Measurements from ENCODE around the gene PDGFA. TPM values are rescaled to one million over a fixed set of nuclear protein-coding genes. Genes with fewer than 3 reads are reported as not detected.

The PDGFA gene
- total RNA-seq, 4 donors from 2014 or later: 3.6 to 6.6 (median 4.9) TPM

GRCh38 chr7:556291-556826 lies 36.7 kb upstream of the PDGFA start:
- no peak for TF ChIP-seq CTCF (IDR thresholded peaks at IDR 0.05; ENCODE audit: low read depth)

GRCh38 chr7:555551-556160 lies 36.0 kb upstream of the PDGFA start:
- no peak for TF ChIP-seq CTCF (IDR thresholded peaks at IDR 0.05; ENCODE audit: low read depth)

- TF ChIP-seq CTCF (IDR thresholded peaks at IDR 0.05; ENCODE audit: low read depth): no peak
These were observed 34.0 kb upstream of the PDGFA start for GRCh38 chr7:553636-554111.

GRCh38 chr7:552868-553635 lies 33.4 kb upstream of the PDGFA start:
- no peak for TF ChIP-seq CTCF (IDR thresholded peaks at IDR 0.05; ENCODE audit: low read depth)

DNA sequence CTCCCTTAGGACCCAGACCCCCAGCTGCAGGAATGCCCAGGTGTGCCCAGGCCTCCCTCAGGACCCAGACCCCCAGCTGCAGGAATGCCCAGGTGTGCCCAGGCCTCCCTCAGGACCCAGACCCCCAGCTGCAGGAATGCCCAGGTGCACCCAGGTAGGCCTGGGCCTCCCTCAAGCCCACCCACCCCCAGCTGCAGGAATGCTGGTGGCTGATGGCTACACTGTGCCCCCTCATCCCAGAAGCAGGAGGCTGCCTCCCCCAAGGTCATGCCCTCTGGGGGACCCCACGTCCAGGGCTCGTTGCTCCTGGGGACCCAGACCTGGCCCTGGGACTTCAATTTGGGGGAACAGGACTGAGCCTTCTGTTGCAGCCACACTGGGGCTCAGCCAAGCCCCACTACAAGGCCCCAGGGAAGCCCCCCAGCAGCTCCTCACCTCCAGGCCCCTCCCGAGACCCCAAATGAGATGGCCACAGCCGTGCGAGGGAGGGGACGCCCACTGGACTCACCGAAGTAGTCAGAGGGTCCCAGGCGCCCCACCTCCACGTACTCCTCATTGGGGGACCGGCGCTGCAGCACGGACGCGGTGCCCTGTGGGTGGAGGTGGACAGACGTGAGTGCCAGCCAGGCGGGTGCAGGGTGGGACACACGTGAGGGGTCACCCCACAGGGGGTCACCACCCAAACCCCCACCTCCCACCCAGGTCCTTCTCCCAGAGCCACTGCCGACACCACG lies 31.4 kb upstream of the PDGFA start:
- no peak for TF ChIP-seq CTCF (IDR thresholded peaks at IDR 0.05; ENCODE audit: low read depth)

DNA sequence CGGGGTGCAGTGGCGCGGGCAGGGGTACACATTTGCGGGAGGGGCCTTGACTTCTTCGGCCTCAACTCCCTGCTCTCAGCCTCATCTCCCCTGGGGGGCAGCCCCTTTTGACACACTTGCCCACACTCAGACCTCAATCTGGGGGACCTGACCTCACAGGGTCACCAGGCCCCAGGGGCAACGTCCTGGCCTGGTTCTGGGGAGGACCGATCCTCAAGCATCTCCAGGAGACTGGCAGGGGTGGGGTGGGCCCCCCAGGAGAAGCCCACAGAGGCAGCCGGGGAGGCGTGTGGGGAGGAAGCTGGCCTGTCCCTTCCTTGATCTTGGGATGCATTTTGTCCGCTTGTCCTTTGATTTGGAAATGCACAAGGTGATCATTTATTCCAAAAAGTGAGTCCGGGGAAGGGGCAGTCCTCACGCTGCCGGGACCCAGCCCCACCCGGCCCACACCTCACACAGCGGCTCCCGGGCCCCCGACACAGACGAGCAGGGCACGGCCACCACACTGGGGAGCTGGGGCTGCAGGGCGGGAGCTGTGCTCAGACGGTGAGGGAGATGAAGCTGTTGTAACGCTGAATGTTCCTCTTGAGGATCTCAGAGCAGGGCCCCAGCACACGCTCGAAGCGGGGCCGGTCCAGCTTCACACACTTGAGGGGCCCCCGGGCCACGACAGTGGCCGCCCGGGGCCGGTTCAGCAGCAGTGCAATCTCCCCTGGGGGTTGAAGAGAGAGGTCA lies 30.4 kb upstream of the PDGFA start:
- no peak for TF ChIP-seq CTCF (IDR thresholded peaks at IDR 0.05; ENCODE audit: low read depth)

Data from subcutaneous adipose tissue (tissue), 4 donors.